GM12874 (cell line): Measurements from ENCODE around the gene CACNA2D4.

ENCODE experiments used
- TF ChIP-seq, protein P1 (sequence below): IDR thresholded peaks from 2 replicates; pipeline ENCODE4 v1.5.1; 2011; ENCODE audit warnings: low read depth, mild to moderate bottlenecking, control low read depth, low read length, moderate library complexity; ENCODE audit not compliant: insufficient read depth

Gene CACNA2D4

DNA sequence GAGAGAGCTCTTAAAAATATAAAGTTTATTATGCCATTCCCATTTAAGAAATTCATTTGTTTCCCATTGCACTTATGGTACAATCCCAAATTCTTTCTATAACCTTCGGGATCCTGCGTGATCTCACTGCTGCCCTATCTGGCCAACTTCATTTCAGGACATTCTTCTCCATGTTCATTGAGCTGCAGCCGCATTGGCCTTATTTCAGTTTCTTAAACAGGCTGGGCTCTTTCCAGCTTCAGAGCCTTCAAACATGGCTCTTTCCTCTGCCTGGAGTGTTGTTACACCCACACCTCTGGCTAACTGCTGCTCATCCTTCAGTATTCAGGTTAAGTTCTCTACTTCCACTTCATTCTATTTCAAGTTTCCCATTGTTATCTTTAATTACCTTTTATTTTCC lies 156.6 kb downstream of the CACNA2D4 start:
- TF ChIP-seq, protein P1, sequence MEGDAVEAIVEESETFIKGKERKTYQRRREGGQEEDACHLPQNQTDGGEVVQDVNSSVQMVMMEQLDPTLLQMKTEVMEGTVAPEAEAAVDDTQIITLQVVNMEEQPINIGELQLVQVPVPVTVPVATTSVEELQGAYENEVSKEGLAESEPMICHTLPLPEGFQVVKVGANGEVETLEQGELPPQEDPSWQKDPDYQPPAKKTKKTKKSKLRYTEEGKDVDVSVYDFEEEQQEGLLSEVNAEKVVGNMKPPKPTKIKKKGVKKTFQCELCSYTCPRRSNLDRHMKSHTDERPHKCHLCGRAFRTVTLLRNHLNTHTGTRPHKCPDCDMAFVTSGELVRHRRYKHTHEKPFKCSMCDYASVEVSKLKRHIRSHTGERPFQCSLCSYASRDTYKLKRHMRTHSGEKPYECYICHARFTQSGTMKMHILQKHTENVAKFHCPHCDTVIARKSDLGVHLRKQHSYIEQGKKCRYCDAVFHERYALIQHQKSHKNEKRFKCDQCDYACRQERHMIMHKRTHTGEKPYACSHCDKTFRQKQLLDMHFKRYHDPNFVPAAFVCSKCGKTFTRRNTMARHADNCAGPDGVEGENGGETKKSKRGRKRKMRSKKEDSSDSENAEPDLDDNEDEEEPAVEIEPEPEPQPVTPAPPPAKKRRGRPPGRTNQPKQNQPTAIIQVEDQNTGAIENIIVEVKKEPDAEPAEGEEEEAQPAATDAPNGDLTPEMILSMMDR, result no peak

DNA sequence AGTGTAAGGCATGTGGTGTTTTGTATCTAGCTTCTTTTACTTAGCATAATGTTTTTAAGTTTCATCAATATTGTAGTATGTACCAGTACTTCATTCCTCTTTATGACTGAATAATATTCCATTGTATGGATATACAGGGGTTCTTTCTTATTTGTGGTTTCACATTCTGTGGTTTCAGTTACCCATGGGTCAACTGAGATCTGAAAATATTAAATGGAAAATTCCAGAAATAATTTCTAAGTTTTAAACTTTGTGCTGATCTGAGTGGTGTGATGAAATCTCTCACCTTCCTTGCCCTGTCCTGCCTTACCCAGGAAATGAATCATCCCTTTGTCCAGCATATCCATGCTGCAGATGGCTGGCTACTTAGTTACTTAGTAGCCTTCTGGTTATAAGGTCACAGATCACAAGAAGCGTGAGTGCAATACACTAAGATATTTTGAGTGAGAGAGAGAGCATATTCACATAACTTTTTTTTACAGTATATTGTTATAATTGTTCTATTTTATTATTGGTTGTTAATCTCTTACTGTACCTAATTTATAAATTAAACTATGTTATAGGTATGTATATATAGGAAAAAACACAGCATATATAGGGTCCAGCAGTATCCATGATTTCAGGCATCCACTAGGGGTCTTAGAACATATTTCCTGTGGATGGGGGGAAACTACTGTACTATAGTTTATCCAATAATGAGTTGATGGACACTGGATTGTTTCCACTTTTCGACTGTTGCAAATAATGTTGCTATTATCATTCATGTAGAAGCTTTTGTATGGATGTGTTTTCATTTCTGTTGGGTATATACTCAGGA lies 157.7 kb downstream of the CACNA2D4 start:
- TF ChIP-seq, protein P1, result no peak

DNA sequence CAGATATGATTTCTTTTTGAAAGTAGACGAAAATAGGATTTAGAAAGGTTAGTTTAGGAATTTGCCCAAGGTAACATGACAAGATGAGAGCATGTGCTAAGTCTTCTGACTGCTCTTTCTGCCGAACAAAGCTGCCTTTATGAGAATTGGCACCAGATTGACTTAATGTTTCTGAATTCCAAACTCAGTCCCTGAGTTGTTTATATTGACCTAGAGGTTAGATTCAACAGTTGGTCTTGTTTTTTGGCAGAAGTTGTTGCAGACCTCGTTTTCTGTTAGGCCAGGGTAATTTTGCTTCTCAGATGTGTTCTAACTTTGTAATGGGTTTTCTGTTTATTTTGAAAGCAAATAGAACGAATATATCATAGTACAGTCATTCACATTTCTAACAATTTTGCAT lies 159.6 kb downstream of the CACNA2D4 start:
- TF ChIP-seq, protein P1, result no peak

DNA sequence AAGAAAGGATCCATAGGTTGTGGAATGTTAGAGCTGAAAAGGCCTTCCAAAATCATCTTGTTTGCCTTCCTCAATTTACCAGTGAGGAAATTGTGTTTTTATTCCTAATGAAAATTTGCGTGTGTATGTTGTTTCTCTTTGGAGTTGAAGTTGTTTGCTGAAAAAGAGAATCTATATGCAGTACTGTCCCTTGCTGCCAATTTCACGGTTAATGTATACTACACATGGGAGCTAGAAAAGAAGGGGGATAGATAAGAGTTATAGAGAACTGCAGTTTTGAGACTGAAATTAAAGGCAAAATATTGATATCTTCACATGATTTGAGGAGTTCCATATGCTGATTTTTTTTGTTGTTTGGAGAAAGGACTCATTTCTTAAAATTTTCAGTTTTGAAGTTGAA lies 160.1 kb downstream of the CACNA2D4 start:
- TF ChIP-seq, protein P1, result no peak

DNA sequence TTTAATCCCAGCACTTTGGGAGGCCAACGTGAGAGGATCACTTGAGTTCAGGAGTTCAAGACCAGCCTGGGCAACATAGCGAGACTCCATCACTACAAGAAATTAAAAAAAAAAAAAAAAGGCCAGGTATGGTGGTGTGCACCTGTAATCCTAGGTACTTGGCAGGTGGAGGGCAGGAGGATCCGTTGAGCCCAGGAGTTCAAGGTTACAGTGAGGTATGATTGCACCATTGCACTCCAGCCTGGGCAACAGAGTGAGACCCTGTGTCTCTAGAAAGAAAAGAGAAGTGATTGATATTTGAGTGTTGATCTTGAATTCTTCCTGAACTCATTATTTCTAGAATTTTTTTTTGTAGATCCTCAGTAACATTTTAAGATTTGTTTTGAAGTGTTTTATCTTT lies 168.2 kb downstream of the CACNA2D4 start:
- TF ChIP-seq, protein P1, result no peak

DNA sequence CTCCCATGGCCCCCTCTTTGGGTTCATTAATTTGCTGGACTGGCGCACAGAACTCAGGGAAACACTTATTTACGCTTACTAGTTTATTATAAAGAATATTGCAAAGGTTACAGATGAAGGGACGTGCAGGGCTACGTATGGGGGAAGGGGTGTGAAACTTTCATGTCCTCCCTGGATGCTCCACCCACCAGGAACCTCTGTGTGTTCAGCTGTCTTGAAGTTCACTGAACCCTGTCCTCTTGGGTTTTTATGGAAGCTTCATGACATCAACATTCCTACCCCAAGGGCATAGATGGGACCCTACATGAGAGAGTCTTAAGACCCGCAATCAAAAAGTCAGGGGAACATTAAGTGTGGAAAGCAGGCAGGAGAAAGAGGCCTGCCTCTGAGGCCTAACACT lies 169.4 kb downstream of the CACNA2D4 start:
- TF ChIP-seq, protein P1, result no peak

DNA sequence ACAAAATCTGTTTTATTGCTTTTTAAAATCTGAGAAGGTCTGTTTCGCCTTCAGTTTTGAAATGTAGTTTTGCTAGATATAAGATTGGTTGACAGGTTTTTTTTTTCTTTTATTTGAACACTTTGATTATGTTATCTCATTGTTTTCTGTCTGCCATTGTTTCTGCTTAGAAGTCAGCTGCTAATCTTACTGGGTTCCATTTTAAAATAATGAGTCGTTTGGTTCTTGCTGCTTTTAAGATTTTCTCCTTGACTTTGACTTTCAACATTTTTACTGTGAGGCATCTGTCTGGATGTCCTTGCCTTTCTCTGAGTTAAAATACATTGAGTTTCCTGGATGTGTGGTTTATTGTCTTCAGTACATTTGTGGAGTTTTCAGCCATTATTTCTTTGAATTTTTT lies 170.8 kb downstream of the CACNA2D4 start:
- TF ChIP-seq, protein P1, result no peak
